WTC11 (cell line): ENCODE results near the gene GDI1.

Experiments
- ATF1 ChIP-seq: sonication (generic); formaldehyde crosslinking; IDR thresholded peaks from 2 replicates; pipeline ENCODE4 v1.8.1; 2023; ENCODE audit warnings: mild to moderate bottlenecking, moderate library complexity, missing genetic modification reagents
- CTCF ChIP-seq: fragments of 200-600 bp; IDR thresholded peaks from 2 replicates; pipeline ENCODE4 v1.8.0; 2022; ENCODE audit warnings: antibody characterized with exemption
- NFE2L1 ChIP-seq: sonication (generic); formaldehyde crosslinking; IDR thresholded peaks from 2 replicates; pipeline ENCODE4 v1.8.1; 2023; ENCODE audit warnings: missing genetic modification reagents
- SMAD3 ChIP-seq: sonication (generic); formaldehyde crosslinking; IDR thresholded peaks from 2 replicates; pipeline ENCODE4 v1.8.0; 2022; ENCODE audit warnings: missing genetic modification reagents, mild to moderate bottlenecking, borderline replicate concordance
- ZNF232 ChIP-seq: sonication (generic); formaldehyde crosslinking; IDR thresholded peaks from 2 replicates; pipeline ENCODE4 v1.8.0; 2022; ENCODE audit warnings: mild to moderate bottlenecking, missing genetic modification reagents
- ZNF423 ChIP-seq: fragments of 250-450 bp; sonication (Bioruptor Pico); IDR thresholded peaks from 2 replicates; pipeline ENCODE4 v2.1.2; 2022; ENCODE audit warnings: mild to moderate bottlenecking, moderate library complexity

- TF ChIP-seq NFE2L1: no peak
- TF ChIP-seq ZNF423 (CRISPR knock-in tag): no peak
- no peak for TF ChIP-seq CTCF
- no peak for TF ChIP-seq ZNF232 (CRISPR knock-in tag)
- TF ChIP-seq SMAD3 (CRISPR knock-in tag): no peak
- no peak for TF ChIP-seq ATF1 (CRISPR knock-in tag)
Measured at GRCh38 chrX:154485150-154486051, 48.4 kb downstream of the GDI1 start.
